ENCODE measurements around the gene MAPK8.
A peak's percentile ranks its signal among the peaks of the same experiment; 100 is the strongest.

MAPK8 gene

DNA sequence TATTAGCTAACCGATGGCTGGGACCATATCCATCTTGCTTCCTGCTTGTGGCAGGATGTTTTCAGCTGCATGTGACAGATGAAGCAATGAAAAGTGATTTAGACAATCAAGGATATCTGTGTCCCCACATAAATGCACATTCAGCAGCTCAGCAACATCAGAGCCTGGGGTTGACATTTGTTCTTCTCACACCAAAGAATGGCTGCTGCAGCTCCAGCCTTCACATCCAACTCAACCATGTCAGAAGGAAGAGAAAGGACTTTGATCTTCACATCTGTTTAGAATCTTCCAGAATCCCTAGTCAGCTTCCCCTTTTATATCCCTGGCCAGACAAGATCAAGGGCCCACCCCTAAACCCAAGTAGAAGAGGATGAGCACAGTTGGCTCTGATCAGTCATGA lies 20.1 kb upstream of the MAPK8 start:
- TF ChIP-seq CTCF (IDR thresholded peaks at IDR 0.05; ENCODE audit: low read depth, low read length), result no peak
- DNase-seq (ENCODE audit: extremely low read depth, low read depth), result no peak

DNA sequence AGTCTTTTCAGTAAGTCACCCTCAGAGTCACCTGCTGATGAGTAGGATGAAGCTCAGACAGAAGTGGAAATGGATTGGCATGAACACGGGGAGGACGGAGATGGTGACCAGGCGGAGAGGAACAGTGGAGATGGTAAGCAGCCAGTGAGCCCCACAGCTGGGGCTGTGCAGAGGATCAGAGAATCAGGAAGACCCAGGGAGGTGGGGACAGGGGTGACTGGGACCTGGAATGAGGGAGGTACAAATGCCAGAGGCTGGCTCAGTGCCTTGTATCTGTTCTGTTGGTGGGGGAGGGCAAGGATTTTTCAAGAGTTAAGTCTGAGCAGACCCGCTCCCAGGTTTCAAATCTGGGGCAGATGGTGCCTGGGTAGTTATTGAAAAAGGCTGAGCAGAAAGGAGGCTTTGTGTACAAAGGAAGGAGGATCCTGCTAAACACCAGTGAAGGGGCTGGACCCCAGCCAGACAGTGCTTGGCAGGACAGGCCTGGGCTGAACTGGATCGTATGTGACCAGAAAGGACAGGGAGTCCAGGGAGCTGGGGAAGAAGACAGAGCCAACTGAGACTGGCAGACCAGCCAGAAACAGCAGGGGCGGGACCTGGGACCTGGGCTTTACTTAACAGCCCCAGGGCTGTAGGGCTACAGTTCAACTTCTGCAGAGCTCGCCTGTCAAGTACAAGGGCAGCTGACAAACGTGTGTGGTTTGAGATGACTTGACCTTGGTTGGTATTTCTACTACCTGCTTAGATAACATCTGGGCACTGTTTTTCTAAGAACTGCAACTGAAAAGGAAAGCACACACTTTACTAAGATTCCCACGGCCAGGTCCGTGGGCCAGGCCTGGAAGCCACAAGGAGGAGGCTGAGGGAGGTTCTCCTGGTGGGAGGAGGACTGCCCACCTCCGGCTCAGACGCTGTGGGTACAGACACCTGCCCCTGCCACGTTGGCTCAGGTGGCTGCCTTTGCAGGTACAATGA lies 18.8 kb upstream of the MAPK8 start:
- no peak for TF ChIP-seq CTCF (IDR thresholded peaks at IDR 0.05; ENCODE audit: low read depth, low read length)
- no peak for DNase-seq (ENCODE audit: extremely low read depth, low read depth)

GRCh38 chr10:48288661-48289060 lies 17.8 kb upstream of the MAPK8 start:
- TF ChIP-seq CTCF (IDR thresholded peaks at IDR 0.05; ENCODE audit: low read depth, low read length), result no peak

DNA sequence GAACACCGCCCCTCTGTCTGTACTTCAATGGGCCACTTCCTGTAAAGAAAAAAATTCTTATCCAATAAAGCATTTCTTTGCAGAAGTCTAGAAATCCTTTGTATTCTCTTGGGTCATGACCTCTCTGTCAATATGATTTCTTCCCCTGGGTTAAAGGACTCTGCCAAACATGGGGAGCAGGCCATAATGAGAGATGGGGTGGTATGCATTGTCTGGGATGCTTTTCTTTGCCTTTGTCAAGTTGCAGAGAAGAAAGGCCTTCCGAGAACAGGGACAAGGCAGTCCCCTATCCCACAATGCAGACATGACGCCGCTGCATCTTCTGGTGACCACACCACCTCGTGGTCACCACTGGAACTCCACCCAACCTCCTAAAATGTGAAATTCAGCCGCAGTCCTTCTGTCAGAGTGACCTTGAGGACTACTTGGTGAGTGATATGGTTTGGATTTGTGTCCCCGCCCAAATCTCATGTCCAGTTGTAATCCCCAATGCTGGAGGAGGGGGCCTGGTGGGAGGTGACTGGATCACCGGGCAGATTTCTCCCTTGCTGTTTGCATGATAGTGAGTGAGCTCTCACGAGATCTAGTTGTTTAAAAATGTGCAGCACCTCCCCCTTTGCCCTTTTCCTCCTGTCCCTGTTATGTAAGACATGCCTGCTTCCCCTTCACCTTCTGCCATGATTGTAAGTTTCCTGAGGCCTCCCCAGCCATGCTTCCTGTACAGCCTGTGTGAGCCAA lies 16.8 kb upstream of the MAPK8 start:
- peak; percentile 73 for TF ChIP-seq CTCF (IDR thresholded peaks at IDR 0.05; ENCODE audit: low read depth, low read length)
- DNase-seq (ENCODE audit: extremely low read depth, low read depth), result no peak

More at GRCh38 chr10:48288661-48289060, 17.8 kb upstream of the MAPK8 start:
- no peak for DNase-seq (ENCODE audit: extremely low read depth, low read depth)

GRCh38 chr10:48290286-48290685 lies 16.2 kb upstream of the MAPK8 start:
- no peak for DNase-seq (ENCODE audit: extremely low read depth, low read depth)
- TF ChIP-seq CTCF (IDR thresholded peaks at IDR 0.05; ENCODE audit: low read depth, low read length), result no peak

DNA sequence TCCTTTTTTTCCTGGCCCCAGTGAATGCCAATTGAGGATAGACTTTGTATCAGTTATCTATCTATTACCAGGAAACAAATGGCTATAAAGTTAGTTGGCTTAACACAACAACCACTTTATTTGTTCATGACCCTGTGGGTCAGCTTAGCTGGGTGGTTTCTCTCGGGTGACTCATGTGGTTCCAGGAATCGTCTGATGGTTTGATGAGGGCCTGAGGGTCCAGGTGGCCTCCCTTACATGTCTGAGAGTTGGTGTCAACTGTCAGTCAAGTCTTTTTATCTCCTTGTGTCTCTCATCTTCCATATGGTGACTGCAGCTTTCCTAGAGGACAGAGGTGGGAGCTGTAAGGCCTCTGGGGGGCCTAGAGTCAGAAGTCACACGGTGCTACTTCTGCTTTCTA lies 15.3 kb upstream of the MAPK8 start:
- DNase-seq (ENCODE audit: extremely low read depth, low read depth), result no peak
- no peak for TF ChIP-seq CTCF (IDR thresholded peaks at IDR 0.05; ENCODE audit: low read depth, low read length)

DNA sequence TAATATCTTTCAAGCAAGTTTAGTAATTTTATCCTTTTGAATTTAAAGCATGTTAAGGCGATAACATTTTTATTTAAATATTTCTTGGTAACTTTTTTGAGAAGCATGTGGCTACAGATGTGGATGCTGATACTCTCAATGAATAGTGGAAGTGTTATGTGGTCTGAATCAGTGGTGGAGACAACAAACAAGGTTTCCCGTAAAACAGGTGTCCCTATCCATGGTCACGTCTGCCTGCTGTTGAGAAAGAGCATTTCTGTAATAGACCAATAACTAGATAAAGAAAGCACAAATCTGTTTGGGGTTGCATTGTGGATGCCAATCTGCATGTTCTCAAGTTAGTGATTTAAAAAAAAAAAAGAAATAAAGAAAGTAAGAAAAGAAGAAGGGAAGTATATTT lies 13.9 kb upstream of the MAPK8 start:
- no peak for DNase-seq (ENCODE audit: extremely low read depth, low read depth)
- TF ChIP-seq CTCF (IDR thresholded peaks at IDR 0.05; ENCODE audit: low read depth, low read length), result no peak

Data from AG09319 (cell line).